Gastroesophageal sphincter (tissue), 4 donors: ENCODE data around the gene GOLGA6L24. TPM values are rescaled to one million over a fixed set of nuclear protein-coding genes. Genes with fewer than 3 reads are reported as not detected.
"Not testable (repeated sequence)": the region's sequence is repeated elsewhere in the genome, so short reads cannot be mapped to it uniquely, and the experiment has no call there.

Experiments used
- ATAC-seq: fragments of 150-250 bp; one replicate; pipeline ENCODE4 v1.9.1; 2016; ENCODE audit warnings: mild to moderate bottlenecking, moderate library complexity
- H3K27ac ChIP-seq, 4 donors: fragments of 200-600 bp; sonication (generic) in 3 of 4; 1 replicate in 3 of 4; 2 replicates in 1 of 4; pipeline ENCODE4 v1.5.1; 2016 to 2019
- H3K27me3 ChIP-seq: fragments of 200-600 bp; sonication (generic); one replicate; pipeline ENCODE4 v1.5.1; 2019
- H3K36me3 ChIP-seq, 2 donors: fragments of 200-600 bp; sonication (generic); one replicate each; pipeline ENCODE4 v1.5.1; 2019; ENCODE audit warnings: control low read depth in 1 of 2
- H3K4me1 ChIP-seq, 3 donors: fragments of 200-600 bp; sonication (generic); 1 replicate in 2 of 3; 2 replicates in 1 of 3; pipeline ENCODE4 v1.5.1; 2016 to 2019; ENCODE audit warnings: control low read depth in 2 of 3
- H3K4me3 ChIP-seq, 2 donors: fragments of 200-600 bp; sonication (generic); one replicate each; pipeline ENCODE4 v1.5.1; 2019; ENCODE audit warnings: mild to moderate bottlenecking in 1 of 2, moderate library complexity in 1 of 2
- H3K9me3 ChIP-seq, 3 donors: fragments of 200-600 bp; sonication (generic); one replicate each; pipeline ENCODE4 v1.5.1; 2017 to 2019; ENCODE audit warnings: control low read depth in 2 of 3
- WGBS, 2 donors: methylation state at CpG; one replicate each; pipeline ENCODE4 v1.1.5; 2018; ENCODE audit warnings: low coverage in 1 of 2; 5-methylcytosine and 5-hydroxymethylcytosine counted together
- small RNA-seq, 4 donors: library from RNA; depleted of rRNA; stranded (forward); fragments of <200 nt; gene quantifications; one replicate each; pipeline ENCODE3, GENCODE V24; 2016
- total RNA-seq, 4 donors: library from RNA; depleted of rRNA; stranded (reverse); fragments of >200 nt; gene quantifications; one replicate each; pipeline ENCODE4 v1.1.0, GENCODE V29; 2016

The GOLGA6L24 gene
- total RNA-seq, 4 donors from 2014 or later: not detected

GRCh38 chr15:28308718-28309117 is 49.2 kb downstream of the GOLGA6L24 start:
- 96 to 98% methylated on average over 5 of the region's 5 CpGs for WGBS, 2 donors
- peaks cover 0 to 11% of the 10 kb centered on the region in 2 donors for H3K36me3 ChIP-seq
- H3K27me3 ChIP-seq, H3K4me3 ChIP-seq, H3K27ac ChIP-seq, ATAC-seq, H3K9me3 ChIP-seq, H3K4me1 ChIP-seq: not testable (repeated sequence)

Small RNA genes within 50 kb of the gene (small RNA-seq; reads per million reads assigned to genes)
- gene AC091304.5 (0 reads per million in 4 donors), gene RN7SL238P (0 reads per million in 4 donors)

Other genes with a start within 250 kb of the GOLGA6L24 start
- gene HERC2, start 35.9 kb downstream of the GOLGA6L24 start, total RNA-seq: 10 to 100 TPM; 38.6 to 94.6 (median 56.1) TPM
- gene GOLGA8F, start 20.6 kb upstream of the GOLGA6L24 start, total RNA-seq: under 1 TPM in 1 of 4 donors, not detected in 3; 0.42 TPM
- gene GOLGA8G, start 174.9 kb upstream of the GOLGA6L24 start, total RNA-seq: under 1 TPM in 1 of 4 donors, not detected in 3; 0.66 TPM
- gene GOLGA6L25, start 195.5 kb upstream of the GOLGA6L24 start, total RNA-seq: not detected